GM19468 (cell line): Measurements from ENCODE around the gene RPS6KB2.

Source experiments
- ATAC-seq: cut with Tn5 transposase; IDR thresholded peaks from one replicate; pipeline ENCODE4 v1.9.1; 2021; ENCODE audit warnings: mild to moderate bottlenecking, moderate library complexity, moderate number of reproducible peaks; ENCODE audit not compliant: unreplicated experiment; ENCODE audit errors: extremely low read depth

RPS6KB2 gene

GRCh38 chr11:67428052-67429001 lies at the start of gene RPS6KB2:
RPS6KB2 (plus strand) TSS chr11:67428494; CDS start chr11:67428546, 52 bp downstream.
- ATAC-seq = peak; percentile 74

GRCh38 chr11:67378544-67378943 lies 49.8 kb upstream of the RPS6KB2 start:
- ATAC-seq = no peak

GRCh38 chr11:67379061-67380058 lies 48.9 kb upstream of the RPS6KB2 start:
- ATAC-seq = no peak

GRCh38 chr11:67381244-67381972 lies 46.9 kb upstream of the RPS6KB2 start:
- no peak for ATAC-seq

GRCh38 chr11:67382276-67383136 lies 45.8 kb upstream of the RPS6KB2 start:
- no peak for ATAC-seq

GRCh38 chr11:67384851-67385366 lies 43.4 kb upstream of the RPS6KB2 start:
- ATAC-seq = no peak

GRCh38 chr11:67387069-67387468 lies 41.2 kb upstream of the RPS6KB2 start:
- ATAC-seq = no peak

- no peak for ATAC-seq
Observed at GRCh38 chr11:67387518-67387917, 40.8 kb upstream of the RPS6KB2 start.

GRCh38 chr11:67389477-67389876 lies 38.8 kb upstream of the RPS6KB2 start:
- ATAC-seq = no peak

GRCh38 chr11:67390947-67391303 lies 37.4 kb upstream of the RPS6KB2 start:
- no peak for ATAC-seq

GRCh38 chr11:67391304-67392182 lies 36.8 kb upstream of the RPS6KB2 start, which contains the start of gene RAD9A:
RAD9A (plus strand) TSS chr11:67391986; CDS start chr11:67392045, 59 bp downstream.
- no peak for ATAC-seq

- no peak for ATAC-seq
Observed at GRCh38 chr11:67392183-67392715, 36.0 kb upstream of the RPS6KB2 start.

- no peak for ATAC-seq
Observed at GRCh38 chr11:67393437-67393836, 34.9 kb upstream of the RPS6KB2 start.

GRCh38 chr11:67393990-67394389 lies 34.3 kb upstream of the RPS6KB2 start:
- no peak for ATAC-seq

- ATAC-seq = no peak
Observed at GRCh38 chr11:67395555-67396258, 32.6 kb upstream of the RPS6KB2 start.

GRCh38 chr11:67396259-67396581 lies 32.1 kb upstream of the RPS6KB2 start:
- no peak for ATAC-seq
